ENCODE data around the gene TFCP2.

TFCP2 gene

GRCh38 chr12:51197736-51198567, 25.0 kb upstream of the TFCP2 start:
- no peak for DNase-seq

DNA sequence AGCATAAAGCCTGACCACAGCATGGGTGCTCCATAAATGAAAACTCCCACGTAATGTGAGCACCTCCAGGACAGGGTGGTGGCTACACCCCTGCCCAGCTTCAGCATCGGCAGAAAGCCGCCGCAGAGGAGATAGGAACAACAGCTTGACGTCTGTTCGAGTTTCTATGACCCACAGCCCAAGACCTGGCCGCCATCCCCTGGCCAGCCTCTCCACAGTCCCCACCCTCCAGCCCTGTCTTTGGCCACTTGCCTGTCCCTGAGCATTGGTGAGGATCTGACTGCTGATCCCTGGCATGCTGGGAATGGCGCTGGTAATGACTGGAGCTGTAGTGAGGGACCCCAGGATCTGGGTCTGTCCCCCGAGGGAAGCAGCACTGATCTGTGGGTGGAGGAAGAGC, 23.6 kb upstream of the TFCP2 start:
- DNase-seq, result no peak

DNA sequence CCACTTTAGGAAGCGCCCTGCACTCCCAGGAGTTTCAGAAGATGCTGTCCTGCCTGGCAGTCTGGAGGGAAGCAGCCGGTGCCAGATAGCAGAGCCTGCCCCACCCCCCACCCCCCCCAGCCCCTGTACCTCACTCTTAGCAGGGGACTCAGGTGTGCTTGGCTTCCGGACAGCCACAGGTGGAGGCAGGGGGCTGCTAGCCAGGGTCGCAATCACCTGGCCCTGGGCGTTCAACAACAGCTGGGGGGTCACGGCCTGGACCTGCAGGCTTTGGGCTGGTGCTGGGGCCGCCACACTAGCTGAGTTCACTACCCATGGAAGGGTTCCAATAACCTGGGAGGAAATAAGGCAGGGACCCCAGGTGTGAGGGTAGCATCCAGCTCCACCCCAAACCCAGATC, 22.9 kb upstream of the TFCP2 start:
- no peak for DNase-seq

- no peak for DNase-seq
Measured at GRCh38 chr12:51192284-51192671, 19.3 kb upstream of the TFCP2 start.

DNA sequence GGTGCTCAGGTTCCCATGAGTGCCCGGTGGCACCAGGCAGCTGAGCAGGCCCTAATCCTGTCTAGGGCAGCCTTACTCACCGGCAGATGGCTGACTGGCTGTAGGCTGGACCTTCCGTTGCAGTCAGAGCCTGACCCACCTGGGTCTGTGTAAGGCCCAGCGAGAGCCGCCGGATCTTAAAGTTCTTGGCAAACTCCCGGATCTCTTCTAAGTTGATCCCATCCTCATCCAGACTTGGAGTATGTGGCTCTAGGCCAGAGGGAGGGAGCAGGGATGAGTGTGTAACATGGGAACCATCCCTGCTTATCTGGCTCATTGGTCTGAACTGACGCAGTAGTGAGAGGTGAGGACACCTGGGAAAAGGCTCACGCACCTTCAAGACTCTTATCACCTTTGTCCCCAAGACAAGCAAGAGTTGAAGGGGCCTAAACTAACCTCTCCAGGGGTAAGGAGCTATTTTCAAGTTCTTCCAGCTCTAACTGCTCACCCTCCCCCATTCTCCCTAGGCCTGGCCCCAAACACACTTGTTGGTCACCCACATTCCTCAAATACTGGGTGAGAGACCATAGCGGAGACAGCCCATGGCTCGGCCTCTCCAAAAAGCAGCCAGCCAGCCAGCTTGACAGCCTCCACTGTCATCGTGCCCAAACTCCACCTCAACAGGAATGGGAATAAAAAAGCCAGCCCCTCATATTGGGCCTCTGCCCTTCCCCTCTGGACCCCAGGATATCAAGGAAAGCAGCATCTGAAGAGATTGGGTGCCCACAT, 18.8 kb upstream of the TFCP2 start:
- no peak for DNase-seq

GRCh38 chr12:51190820-51191219, 17.9 kb upstream of the TFCP2 start:
- no peak for DNase-seq

DNA sequence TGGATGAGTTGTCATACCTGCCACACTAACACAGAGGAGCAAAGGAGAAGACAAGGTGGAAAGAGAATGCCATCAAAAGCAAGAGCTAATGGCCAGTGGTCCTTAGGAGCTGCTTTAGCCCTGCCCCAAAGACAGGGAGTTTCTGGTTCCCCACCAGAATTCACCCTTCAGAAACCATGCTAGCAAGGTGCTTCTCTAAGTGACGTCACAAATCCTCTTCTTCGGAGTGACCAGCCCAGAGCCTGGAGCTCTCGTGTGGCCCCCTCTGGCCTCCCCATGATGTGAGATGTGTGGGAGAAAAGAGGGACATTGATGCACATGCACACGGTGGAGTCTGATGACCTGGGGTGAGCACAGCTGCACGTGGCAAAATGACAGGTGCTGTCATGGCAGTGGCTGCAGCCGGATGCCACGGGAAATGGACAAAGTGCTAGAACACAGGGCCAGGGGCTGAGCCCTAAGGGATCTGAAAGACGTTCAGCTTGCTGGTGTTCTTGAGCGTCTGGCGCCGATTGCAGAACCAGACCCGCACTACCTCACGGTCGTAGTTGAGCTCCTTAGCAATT, 16.9 kb upstream of the TFCP2 start:
- no peak for DNase-seq

DNA sequence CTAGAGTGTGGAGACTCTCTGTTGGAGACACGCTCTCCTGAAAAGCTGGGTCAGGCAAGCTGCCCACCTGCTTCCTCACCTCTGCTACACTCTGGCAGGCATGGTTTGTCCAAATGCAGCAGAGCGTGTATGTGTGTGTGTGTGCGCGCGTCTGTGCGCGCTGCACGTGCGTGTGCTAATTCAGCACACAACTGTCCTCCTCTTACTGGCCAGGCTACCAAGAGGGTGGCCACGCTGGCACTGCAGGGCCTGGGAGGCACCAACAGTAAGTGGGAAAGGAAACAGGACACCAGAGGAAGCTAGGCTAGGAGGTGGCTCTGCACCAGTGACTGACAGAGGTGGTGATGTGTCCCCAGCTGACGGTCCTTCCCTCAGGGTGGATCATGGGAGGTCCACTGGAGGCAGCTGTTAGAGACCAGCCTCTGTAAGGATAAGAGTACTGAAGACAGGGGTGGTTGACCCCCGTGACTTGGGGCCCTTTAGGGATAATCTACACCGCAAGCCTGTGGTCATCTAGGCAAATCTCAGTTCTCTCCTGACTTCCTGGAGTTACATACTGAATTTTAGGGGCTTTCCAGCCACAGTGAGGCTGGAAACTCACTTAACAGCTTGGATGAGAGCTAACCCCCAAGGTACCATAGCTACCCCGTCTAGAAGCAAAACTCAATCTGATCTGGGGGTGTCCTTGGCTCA, 15.6 kb upstream of the TFCP2 start:
- DNase-seq, result no peak

DNA sequence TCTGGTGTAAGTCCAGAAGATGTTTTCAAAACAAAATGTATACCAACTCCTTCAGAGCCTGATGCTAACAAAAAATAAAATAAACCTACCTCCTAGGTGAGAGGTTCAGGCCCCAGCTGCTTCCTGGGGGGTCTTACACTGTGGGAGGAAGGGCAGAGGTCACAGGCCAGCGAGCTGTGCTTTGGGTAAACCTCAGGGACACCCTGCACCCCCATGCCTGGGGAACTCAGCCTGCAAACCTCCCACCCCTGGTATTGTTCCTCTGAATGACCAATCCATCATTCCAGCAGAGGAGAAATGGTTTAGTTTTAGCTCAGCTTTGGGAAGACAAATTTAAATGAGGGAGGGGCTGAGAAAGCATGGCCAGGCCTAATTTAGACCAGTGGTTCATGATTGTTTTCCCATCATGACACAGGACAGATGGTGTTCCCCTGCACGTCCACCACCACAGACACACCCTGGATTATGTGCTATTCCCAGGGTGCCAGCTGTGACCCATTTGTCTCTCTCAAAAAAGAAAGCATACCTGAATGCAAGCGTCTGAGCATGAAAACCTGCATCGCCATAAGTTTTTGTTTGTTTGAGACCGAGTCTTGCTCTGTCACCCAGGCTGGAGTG, 14.5 kb upstream of the TFCP2 start:
- no peak for DNase-seq

DNA sequence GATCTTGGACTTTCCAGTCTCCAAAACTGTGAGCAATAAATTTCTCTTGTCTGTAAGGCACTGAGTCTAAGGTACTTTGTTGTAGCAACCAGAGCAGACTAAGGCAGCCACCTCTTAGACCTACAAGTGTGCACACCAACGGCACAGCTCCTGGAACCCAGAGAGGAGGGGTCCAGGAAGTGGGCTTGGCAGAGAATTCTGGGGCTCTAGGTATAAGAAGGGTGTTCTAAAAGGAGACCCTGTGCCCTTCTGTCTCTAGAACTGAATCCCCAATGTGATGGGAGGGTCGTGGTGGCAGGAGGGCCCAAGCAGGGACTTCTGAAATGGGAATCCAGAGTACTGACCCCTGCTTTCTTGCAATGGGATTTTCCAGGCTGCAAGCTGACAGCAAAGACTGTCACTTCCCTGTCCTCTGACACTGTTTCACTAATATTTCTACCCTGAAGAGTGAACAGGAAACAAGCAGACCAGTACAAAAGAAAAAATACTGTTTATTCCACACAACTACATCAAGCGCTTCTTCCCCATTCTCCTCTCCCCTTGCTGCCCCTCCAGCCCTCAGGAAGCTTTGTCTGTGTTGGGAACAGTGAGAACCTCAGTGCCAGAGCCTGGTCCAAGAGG, 13.6 kb upstream of the TFCP2 start:
- no peak for DNase-seq

GRCh38 chr12:51185171-51185717, 12.3 kb upstream of the TFCP2 start:
- DNase-seq, result no peak

- peak; percentile 45 for DNase-seq
Measured at GRCh38 chr12:51183816-51184215, 10.9 kb upstream of the TFCP2 start.

DNA sequence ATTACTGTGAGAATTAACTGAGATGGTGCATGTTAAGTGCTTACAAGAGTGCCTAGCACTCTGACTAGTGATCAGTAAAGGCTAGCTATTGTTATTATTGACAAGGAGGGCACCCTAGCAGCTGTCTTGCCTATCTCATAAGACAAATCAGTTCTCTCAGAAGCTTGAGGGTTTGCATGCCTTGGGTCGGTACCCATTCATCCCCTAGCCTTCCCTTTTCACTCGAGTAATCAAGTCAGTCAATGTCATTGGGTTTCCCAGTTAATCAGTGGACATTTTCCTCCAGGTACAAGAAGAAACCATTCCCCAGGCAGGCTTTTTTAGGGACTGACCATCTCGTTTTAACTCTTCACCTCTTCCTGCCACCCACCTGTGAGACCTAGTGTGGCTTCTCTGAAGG, 10.4 kb upstream of the TFCP2 start:
- no peak for DNase-seq

- no peak for DNase-seq
Measured at GRCh38 chr12:51181558-51181957, 8.6 kb upstream of the TFCP2 start.

GRCh38 chr12:51177897-51178296, 5.0 kb upstream of the TFCP2 start:
- no peak for DNase-seq

- no peak for DNase-seq
Measured at GRCh38 chr12:51174501-51174900, 1.6 kb upstream of the TFCP2 start.

DNA sequence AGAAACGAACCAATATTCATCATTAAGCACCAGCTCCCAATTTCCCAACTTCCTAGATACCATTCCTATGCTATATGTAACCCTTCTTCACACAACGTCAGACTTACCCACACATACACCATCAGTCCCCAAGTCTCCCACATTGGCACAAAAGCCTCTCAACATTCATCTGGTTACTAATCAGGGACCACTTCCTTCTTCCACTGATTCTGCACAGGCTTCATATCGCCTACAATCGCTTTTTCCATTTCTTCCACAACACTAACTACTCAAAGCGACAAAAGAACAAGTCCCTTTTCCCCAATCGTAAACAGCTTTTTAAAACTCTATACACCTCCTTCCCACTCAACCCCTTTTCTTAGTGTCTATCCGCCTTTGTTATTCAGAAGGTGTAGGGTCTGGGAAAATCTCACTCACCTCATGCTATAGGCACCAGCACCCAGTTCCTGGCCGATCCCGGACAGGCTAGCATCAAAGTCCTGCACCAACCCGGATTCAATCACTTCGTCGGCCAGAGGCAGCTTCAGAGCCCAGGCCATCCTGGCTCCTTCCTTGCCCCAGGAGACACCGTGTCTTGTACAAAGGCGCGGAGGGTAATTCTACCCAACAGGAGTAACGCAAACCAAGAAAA, 936 bp downstream of the TFCP2 start:
- DNase-seq, result no peak

GRCh38 chr12:51163795-51164194, 9.1 kb downstream of the TFCP2 start:
- DNase-seq, result no peak

DNA sequence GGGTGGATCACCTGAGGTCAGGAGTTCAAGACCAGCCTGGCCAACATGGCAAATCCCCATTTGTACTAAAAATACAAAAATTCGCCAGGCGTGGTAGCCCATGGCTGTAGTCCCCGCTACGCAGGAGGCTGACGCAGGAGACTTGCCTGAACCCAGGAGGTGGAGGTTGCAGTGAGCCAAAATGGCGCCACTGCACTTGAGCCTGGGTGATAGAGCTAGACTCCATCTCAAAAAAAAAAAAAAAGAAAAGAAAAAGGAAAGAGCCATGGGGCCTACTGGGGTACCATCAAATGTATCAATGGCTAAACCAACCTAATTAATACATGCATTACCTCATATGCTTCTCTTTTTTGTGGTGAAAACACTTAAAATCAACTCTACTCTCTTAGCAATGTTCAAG, 10.7 kb downstream of the TFCP2 start:
- DNase-seq, result no peak

DNA sequence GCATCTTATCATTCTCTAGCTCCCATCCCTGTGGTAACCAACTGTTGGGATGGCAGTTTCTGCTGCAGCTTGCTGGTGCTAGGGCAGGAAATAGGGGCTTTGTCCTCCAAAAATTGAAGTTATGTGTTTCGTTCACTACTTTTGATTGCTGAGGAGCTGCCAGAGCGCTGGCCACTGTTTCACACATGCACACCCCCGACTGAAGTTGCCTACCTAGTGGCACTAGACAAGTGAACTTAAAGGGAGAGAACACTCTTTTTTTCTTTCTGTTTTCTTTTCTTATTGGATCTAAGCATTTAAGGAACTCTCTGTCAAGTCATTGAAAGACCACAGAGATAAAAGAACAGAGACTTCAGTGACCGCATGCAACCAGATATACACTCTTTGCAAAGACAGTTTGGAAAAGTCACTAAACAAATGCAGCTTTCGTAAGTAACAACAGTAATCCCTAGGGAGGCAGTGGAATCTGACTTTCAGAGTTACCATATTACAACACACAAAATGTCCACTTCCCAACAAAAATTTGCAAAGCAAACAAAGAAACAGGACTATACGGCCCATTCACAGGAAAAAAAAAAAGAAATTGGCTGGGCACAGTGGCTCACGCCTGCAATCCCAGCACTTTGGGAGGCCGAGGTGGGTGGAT, 12.0 kb downstream of the TFCP2 start:
- no peak for DNase-seq

DNA sequence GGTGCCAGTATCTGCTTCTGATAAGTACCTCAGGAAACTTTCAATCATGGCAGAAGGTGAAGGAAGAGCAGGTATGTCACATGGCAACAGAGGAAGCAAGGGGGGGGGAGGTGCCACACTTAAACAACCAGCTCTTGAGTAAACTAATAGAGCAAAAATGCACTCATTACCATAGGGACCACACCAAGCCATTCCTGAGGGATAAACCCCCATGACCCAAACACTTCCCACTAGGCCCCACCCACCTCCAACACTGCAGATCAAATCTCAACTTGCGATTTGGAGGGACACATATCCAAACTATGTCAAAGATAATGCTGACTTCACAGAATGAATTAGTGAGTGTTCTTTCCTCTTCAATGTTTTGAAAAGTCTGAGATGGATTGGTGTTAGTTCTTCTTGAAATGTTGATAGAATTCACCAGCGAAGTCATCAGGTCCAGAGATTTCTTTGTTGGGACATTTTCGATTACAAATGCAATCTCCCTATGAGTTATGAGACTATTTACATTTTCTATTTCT, 16.6 kb downstream of the TFCP2 start:
- DNase-seq, result no peak

All from NCI-H226 (cell line).